HCT116 (cell line): ENCODE measurements around the gene DDR2. TPM values are rescaled to one million over a fixed set of nuclear protein-coding genes. Genes with fewer than 3 reads are reported as not detected.

Experiments used
- ATAC-seq: fragments of 200-7000 bp; cut with Tn5 transposase; 2 replicates; pipeline ENCODE4 v1.9.1; 2020; ENCODE audit warnings: mild to moderate bottlenecking, moderate library complexity
- BruUV-seq: library from RNA; stranded (reverse); fragments of 400-500 nt; replicated peaks from 2 replicates; lab custom pipeline; 2021; lab: Mats Ljungman, UMichigan
- CTCF ChIA-PET: fragments of 300-600 bp; sonication (Branson Sonifier 250); formaldehyde crosslinking; loops from one replicate; lab custom pipeline; 2021; ENCODE audit warnings: antibody characterized with exemption; lab: Charles Lee
- POLR2A ChIA-PET: fragments of 300-600, 350-600 bp; sonication (Branson Sonifier 250); formaldehyde crosslinking; loops from one replicate; lab custom pipeline; 2021; ENCODE audit warnings: antibody characterized with exemption; lab: Charles Lee
- RAD21 ChIA-PET, 2 experiments: fragments of 300-600 bp; sonication (Branson Sonifier 250); formaldehyde crosslinking; loops; one replicate each; lab custom pipeline; 2023; ENCODE audit warnings: low total read pairs in 2 of 2; ENCODE audit not compliant: uncharacterized antibody in 2 of 2, unreplicated experiment in 2 of 2, low non-redundant PET in 1 of 2; lab: Charles Lee
- DNase-seq: peaks from one replicate; pipeline ENCODE4 v3.0.0-alpha.2; 2010; ENCODE audit warnings: low read depth, low spot score
- H2AFZ ChIP-seq: fragments of 200-600 bp; shearing (Covaris generic), sonication (generic); 2 replicates; pipeline ENCODE4 v1.6.1; 2017; ENCODE audit warnings: low read depth, mixed run types, mixed read lengths, antibody characterized with exemption, low read length; ENCODE audit not compliant: poor library complexity, severe bottlenecking
- H3K27ac ChIP-seq: 2 replicates; pipeline ENCODE4 v1.5.1; 2012; ENCODE audit warnings: low read depth, low read length
- H3K27me3 ChIP-seq: fragments of 200-600 bp; sonication (generic); 2 replicates; pipeline ENCODE4 v1.6.1; 2016; ENCODE audit warnings: mixed run types, low read length, mixed read lengths; ENCODE audit not compliant: insufficient read depth
- H3K36me3 ChIP-seq, 2 experiments: fragments of 200-500 bp in 1 of 2; fragments of 200-600 bp in 1 of 2; sonication (Bioruptor generic) in 1 of 2; sonication (generic) in 1 of 2; 2 replicates each; pipeline versions ENCODE4 v1.5.1 to v1.6.1; 2014 to 2016; ENCODE audit warnings: low read length in 2 of 2, inconsistent platforms in 1 of 2, mixed read lengths in 1 of 2, mixed run types in 1 of 2; ENCODE audit not compliant: insufficient read depth in 2 of 2, control insufficient read depth in 1 of 2
- H3K4me1 ChIP-seq, 2 experiments: fragments of 200-600 bp in 1 of 2; sonication (generic) in 1 of 2; 2 replicates each; pipeline versions ENCODE4 v1.5.1 to v1.6.1; 2012 to 2017; ENCODE audit warnings: low read length in 2 of 2, inconsistent platforms in 1 of 2, mild to moderate bottlenecking in 1 of 2, mixed read lengths in 1 of 2, mixed run types in 1 of 2, moderate library complexity in 1 of 2; ENCODE audit not compliant: insufficient read depth in 2 of 2, control insufficient read depth in 1 of 2
- H3K4me2 ChIP-seq: fragments of 200-600 bp; sonication (generic); 2 replicates; pipeline ENCODE4 v1.6.1; 2017; ENCODE audit warnings: mixed run types, low read length, mixed read lengths
- H3K4me3 ChIP-seq, 2 experiments: fragments of 200-600 bp in 1 of 2; sonication (generic) in 1 of 2; replicated peaks in 1 of 2; 2 replicates each; pipeline ENCODE4 v1.5.1; 2011 to 2016; ENCODE audit warnings: low read length in 2 of 2, control low read depth in 1 of 2, low read depth in 1 of 2, mild to moderate bottlenecking in 1 of 2, mixed read lengths in 1 of 2, mixed run types in 1 of 2
- H3K79me2 ChIP-seq: fragments of 200-600 bp; sonication (generic); 2 replicates; pipeline ENCODE4 v1.6.1; 2017; ENCODE audit warnings: mild to moderate bottlenecking, mixed run types, low read length, moderate library complexity, mixed read lengths; ENCODE audit not compliant: insufficient read depth
- H3K9ac ChIP-seq: fragments of 200-600 bp; sonication (generic); 2 replicates; pipeline ENCODE4 v1.6.1; 2016; ENCODE audit warnings: low read length, mixed read lengths
- H3K9me2 ChIP-seq: fragments of 200-600 bp; sonication (generic), shearing (Covaris generic); 2 replicates; pipeline ENCODE4 v1.6.1; 2017; ENCODE audit warnings: mixed run types, mild to moderate bottlenecking, moderate library complexity; ENCODE audit not compliant: insufficient read depth
- H3K9me3 ChIP-seq, 2 experiments: fragments of 200-500 bp in 1 of 2; fragments of 200-600 bp in 1 of 2; sonication (Bioruptor generic) in 1 of 2; sonication (generic) in 1 of 2; 2 replicates each; pipeline ENCODE4 v1.6.1; 2014 to 2017; ENCODE audit warnings: low read length in 2 of 2, mixed read lengths in 2 of 2, inconsistent platforms in 1 of 2, low read depth in 1 of 2, mild to moderate bottlenecking in 1 of 2, mixed run types in 1 of 2, moderate library complexity in 1 of 2; ENCODE audit not compliant: control insufficient read depth in 1 of 2, insufficient read depth in 1 of 2
- H4K20me1 ChIP-seq: fragments of 200-600 bp; sonication (generic), shearing (Covaris generic); 2 replicates; pipeline ENCODE4 v1.6.1; 2017; ENCODE audit warnings: mixed run types, mild to moderate bottlenecking, moderate library complexity; ENCODE audit not compliant: insufficient read depth
- CBX3 ChIP-seq: IDR thresholded peaks from 2 replicates; pipeline ENCODE4 v1.6.1; 2012; ENCODE audit warnings: low read depth
- ELF1 ChIP-seq: IDR thresholded peaks from 2 replicates; pipeline ENCODE4 v1.6.1; 2012; ENCODE audit warnings: low read depth, borderline replicate concordance
- FOSL1 ChIP-seq: IDR thresholded peaks from 2 replicates; pipeline ENCODE4 v1.6.1; 2012; ENCODE audit warnings: low read depth
- POLR2AphosphoS5 ChIP-seq: IDR thresholded peaks from 2 replicates; pipeline ENCODE4 v1.6.1; 2011; ENCODE audit warnings: mild to moderate bottlenecking, low read depth, low read length, moderate library complexity
- RAD21 ChIP-seq: IDR thresholded peaks from 2 replicates; pipeline ENCODE4 v1.6.1; 2012; ENCODE audit warnings: low read depth, mild to moderate bottlenecking
- REST ChIP-seq: IDR thresholded peaks from 2 replicates; pipeline ENCODE4 v1.6.1; 2012; ENCODE audit warnings: low read depth
- SP1 ChIP-seq: IDR thresholded peaks from 2 replicates; pipeline ENCODE4 v1.6.1; 2012; ENCODE audit warnings: low read depth
- ZFX ChIP-seq: fragments of 450-650 bp; IDR thresholded peaks from 2 replicates; pipeline ENCODE4 v1.6.1; 2017
- intact Hi-C: fragments of 100-400 bp; cut with micrococcal nuclease; formaldehyde crosslinking; loops from 2 replicates; pipeline ENCODE4 v1.10.0; 2022
- total RNA-seq: library from RNA; stranded (reverse); gene quantifications from one replicate; pipeline ENCODE4 v1.2.1, GENCODE V29; 2021; ENCODE audit not compliant: unreplicated experiment
- TF ChIP-seq, protein P1 (sequence below): IDR thresholded peaks from 2 replicates; pipeline ENCODE4 v1.6.1; 2011; ENCODE audit warnings: mild to moderate bottlenecking, low read length, moderate library complexity; ENCODE audit not compliant: insufficient replicate concordance; ENCODE audit errors: extremely low read depth

Gene DDR2
- total RNA-seq, 1 experiment from 2014 or later, result 0.84 TPM

DNA sequence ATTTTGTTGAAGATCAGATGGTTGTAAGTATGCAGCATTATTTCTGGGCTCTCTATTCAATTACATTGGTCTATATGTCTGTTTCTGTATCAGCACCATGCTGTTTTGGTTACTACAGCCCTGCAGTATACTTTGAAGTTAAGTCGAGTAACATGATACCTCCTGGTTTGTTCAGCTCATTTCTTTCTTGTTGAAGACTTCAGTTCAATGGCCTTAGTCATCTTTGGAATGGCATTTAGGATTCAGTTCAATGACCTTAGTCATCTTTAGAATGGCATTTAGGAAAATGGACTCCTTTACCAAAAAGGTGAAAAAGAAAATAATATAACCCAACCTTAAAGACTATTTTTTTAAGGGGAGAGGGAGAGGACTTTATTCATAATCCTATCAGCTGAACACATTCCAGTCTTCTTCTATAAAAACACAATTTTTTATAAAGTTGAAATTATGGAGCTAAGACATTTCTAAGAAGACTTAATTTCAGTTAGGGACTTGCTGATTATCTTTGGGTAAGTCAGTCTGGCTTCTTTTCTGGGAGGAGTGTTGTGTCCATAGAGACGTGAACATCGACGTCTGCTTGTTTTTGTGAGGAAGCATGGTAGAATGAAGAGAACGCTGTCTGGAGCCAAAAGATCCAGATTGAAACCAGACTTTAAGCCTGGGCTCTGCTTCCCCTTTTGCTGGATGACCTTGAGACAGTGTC lies 48.3 kb downstream of the DDR2 start:
- intact Hi-C loops, result no loop called here
- TF ChIP-seq CBX3 (peak; percentile 41; the same call in 1 of the 2 replicates), ZFX (no peak), POLR2AphosphoS5 (no peak), ELF1 (no peak), SP1 (0 out of 2 replicates have a peak, but pooled peaks have one; percentile 19), FOSL1 (0 out of 2 replicates have a peak, but pooled peaks have one; percentile 22)
- TF ChIP-seq, protein P1, sequence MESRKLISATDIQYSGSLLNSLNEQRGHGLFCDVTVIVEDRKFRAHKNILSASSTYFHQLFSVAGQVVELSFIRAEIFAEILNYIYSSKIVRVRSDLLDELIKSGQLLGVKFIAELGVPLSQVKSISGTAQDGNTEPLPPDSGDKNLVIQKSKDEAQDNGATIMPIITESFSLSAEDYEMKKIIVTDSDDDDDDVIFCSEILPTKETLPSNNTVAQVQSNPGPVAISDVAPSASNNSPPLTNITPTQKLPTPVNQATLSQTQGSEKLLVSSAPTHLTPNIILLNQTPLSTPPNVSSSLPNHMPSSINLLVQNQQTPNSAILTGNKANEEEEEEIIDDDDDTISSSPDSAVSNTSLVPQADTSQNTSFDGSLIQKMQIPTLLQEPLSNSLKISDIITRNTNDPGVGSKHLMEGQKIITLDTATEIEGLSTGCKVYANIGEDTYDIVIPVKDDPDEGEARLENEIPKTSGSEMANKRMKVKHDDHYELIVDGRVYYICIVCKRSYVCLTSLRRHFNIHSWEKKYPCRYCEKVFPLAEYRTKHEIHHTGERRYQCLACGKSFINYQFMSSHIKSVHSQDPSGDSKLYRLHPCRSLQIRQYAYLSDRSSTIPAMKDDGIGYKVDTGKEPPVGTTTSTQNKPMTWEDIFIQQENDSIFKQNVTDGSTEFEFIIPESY, result no peak
- no peak overlapping the region for H3K27ac ChIP-seq
- ATAC-seq, result no peak
- H3K4me1 ChIP-seq, result peaks cover 20 to 49% of the 10 kb centered on the region in 2 experiments
- POLR2A ChIA-PET, result no interaction called here
- no peaks in the 10 kb centered on the region for H3K36me3 ChIP-seq
- no peak overlapping the region for H3K4me3 ChIP-seq
- peak overlapping the region; percentile 24 for H3K4me2 ChIP-seq
- peaks cover 0 to 3% of the 10 kb centered on the region in 2 experiments; a peak in 1 of 4 replicates for H3K9me3 ChIP-seq
- no peaks in the 10 kb centered on the region for H3K79me2 ChIP-seq
- H2AFZ ChIP-seq, result no peak overlapping the region
- CTCF ChIA-PET, result no interaction called here
- no peak overlapping the region for H3K9ac ChIP-seq
- H4K20me1 ChIP-seq, result no peaks in the 10 kb centered on the region
- RAD21 ChIA-PET, result no interaction called here
- no peaks in the 10 kb centered on the region for H3K9me2 ChIP-seq
- no TSS peak for BruUV-seq
- no peaks in the 10 kb centered on the region for H3K27me3 ChIP-seq
- DNase-seq, result no peak

- peaks cover 0 to 3% of the 10 kb centered on the region in 2 experiments; a peak in 1 of 4 replicates for H3K9me3 ChIP-seq
- H3K27me3 ChIP-seq, result no peaks in the 10 kb centered on the region
- H2AFZ ChIP-seq, result no peak overlapping the region
- no peaks in the 10 kb centered on the region for H3K36me3 ChIP-seq
- peaks cover 20 to 46% of the 10 kb centered on the region in 2 experiments for H3K4me1 ChIP-seq
- ChIA-PET RAD21 (no interaction called here), POLR2A (no interaction called here), CTCF (no interaction called here)
- no peak overlapping the region for H3K4me3 ChIP-seq
- no peaks in the 10 kb centered on the region for H3K79me2 ChIP-seq
- H4K20me1 ChIP-seq, result no peaks in the 10 kb centered on the region
- DNase-seq (no peak), ATAC-seq (no peak)
- intact Hi-C loops, result no loop called here
- no TSS peak for BruUV-seq
- H3K9me2 ChIP-seq, result no peaks in the 10 kb centered on the region
- no peak overlapping the region for H3K27ac ChIP-seq
- TF ChIP-seq REST, result no peak
- TF ChIP-seq RAD21, result no peak
- no peak for TF ChIP-seq ZFX
- TF ChIP-seq, protein P1, result no peak
- H3K9ac ChIP-seq, result no peak overlapping the region
- no peak overlapping the region for H3K4me2 ChIP-seq
Measured at GRCh38 chr1:162681122-162681436, 48.8 kb downstream of the DDR2 start.
